HG02938 (cell line): ENCODE measurements around the gene EIF2B5.
A peak's percentile ranks its signal among the peaks of the same experiment; 100 is the strongest.
"Not testable (repeated sequence)": the region's sequence is repeated elsewhere in the genome, so short reads cannot be mapped to it uniquely, and the experiment has no call there.

Source experiments
- ATAC-seq: cut with Tn5 transposase; IDR thresholded peaks from one replicate; pipeline ENCODE4 v1.9.1; 2021; ENCODE audit warnings: mild to moderate bottlenecking, moderate library complexity; ENCODE audit not compliant: unreplicated experiment

Gene EIF2B5

DNA sequence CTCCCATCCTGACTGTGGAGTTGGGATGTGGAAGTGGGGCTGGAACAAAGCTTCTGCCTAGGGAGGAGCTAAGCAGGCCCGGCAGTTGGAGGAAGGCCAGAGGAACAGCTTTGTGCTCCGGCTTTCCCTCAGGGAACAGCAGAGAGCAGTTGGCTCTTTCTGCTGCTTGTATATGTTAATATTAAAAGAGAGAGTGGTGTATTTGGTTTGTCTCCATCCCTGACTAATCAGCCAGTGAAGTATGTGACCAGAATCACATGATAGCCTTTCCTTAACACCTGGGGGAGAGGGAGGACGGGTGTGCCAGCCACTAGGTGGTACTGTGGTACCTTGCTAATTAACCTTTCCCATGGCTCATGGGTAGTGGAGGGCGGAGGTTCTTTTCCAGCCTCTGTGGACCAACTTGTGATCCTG is 10.0 kb downstream of the EIF2B5 start:
- no peak for ATAC-seq

DNA sequence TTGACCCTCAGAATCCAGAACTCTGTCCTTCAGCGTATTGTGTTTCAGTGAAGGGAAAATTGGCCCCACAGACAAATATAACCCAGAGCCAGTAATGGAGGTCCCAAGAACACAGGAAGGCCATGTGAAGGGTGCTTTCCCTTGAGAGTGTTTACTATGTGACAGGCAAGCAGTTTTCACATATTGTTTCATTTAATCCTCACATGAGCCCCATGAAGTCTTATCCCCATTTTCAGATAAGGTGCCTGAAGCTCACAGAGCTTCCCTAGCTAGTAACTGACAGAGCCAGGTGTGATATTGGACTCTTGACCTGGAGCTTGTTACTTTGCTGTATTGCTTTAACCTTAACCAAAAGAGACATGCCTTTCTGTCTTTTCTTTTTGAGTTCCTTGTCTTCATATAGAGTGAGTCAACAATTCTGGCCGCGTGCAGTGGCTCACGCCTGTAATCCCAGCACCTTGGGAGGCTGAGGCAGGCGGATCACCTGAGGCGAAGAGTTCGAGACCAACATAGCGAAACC is 10.7 kb downstream of the EIF2B5 start:
- no peak for ATAC-seq

DNA sequence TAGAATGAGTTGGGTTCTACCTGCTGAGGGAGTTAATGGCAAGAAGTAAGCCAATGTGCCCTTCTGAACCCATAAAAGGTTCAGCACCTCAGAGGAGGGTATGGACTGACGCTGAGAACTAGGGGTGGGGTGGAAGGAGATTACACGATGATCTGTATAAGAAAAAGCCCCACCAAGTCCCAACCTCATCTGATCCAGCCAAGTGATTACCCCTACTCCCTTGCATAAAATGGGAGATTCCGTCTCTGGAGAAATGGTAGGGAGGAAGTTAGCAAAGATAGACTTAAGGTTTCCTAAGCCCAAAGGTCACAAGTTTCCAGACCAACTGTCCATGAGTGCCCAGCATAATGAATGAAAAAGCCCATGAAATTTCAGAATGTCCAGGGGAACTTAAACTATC is 12.9 kb downstream of the EIF2B5 start:
- ATAC-seq, result no peak

DNA sequence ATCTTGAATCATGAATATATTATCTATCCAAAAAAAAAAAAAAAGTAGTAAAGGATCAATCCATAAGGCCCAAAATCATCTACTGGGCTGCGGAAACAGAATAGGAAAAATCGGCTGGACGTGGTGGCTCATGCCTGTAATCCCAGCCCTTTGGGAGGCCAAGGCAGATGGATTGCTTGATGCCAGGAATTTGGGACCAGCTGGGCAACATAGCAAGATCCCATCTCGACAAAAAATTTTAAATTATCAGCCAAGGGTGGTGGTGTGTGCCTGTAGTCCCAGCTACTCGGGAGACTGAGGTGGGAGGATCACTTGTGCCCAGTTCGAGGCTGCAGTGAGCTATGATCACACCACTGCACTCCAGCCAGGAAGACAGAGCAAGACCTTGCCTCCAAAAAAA is 14.0 kb downstream of the EIF2B5 start:
- no peak for ATAC-seq

DNA sequence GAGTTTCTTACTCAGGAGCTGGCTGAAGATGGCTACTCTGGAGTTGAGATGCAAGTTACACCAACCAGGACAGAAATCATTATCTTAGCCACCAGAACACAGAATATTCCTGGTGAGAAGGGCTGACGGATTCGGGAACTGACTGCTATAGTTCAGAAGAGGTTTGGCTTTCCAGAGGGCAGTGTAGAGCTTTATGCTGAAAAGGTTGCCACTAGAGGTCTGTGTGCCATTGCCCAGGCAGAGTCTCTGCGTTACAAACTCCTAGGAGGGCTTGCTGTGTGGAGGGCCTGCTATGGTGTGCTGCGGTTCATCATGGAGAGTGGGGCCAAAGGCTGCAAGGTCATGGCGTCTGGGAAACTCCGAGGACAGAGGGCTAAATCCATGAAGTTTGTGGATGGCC is 14.6 kb downstream of the EIF2B5 start:
- ATAC-seq, result not testable (repeated sequence)

DNA sequence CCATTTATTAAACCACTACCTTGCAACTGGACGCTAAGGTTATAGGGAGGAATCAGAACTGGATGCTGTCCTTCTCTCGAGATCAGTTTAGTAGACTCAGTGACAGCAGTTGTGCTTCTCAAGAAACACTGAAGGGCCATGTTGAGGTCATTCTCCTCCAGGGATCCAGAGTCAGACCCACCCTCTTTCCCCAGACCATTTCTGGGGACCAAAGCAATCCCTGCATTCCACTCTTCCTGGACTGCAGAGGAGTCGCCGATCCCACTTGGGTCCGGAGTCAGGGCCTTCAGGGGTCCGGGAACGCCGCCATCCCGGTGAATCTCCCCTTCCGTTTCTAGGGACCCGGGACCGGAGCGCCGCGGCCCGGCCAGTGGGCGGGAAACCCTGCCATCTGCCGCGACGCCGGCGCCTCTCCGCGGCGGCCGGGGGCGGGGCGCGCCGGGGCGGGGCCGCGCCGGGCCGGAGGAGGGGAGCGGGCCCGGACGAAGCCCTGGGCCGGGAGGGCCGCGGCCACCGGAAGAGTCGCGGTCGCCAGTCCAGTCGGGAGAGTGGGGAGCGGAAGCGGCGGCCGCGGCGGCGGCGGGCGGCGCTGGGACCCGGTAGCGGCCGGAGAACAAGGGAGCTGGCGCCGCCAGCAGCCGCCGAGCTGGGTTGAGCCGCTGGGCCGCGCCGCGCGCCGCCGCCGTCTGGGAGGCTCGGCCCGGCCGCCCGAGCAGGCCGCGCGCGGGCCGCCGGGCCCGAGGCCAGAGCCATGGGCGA is 19.9 kb downstream of the EIF2B5 start, which contains the start of gene DVL3:
DVL3 (plus strand) TSS at position 493 of the 759 bp plus-strand sequence; CDS start at position 752, 259 bp downstream.
- peak; percentile 57 for ATAC-seq

DNA sequence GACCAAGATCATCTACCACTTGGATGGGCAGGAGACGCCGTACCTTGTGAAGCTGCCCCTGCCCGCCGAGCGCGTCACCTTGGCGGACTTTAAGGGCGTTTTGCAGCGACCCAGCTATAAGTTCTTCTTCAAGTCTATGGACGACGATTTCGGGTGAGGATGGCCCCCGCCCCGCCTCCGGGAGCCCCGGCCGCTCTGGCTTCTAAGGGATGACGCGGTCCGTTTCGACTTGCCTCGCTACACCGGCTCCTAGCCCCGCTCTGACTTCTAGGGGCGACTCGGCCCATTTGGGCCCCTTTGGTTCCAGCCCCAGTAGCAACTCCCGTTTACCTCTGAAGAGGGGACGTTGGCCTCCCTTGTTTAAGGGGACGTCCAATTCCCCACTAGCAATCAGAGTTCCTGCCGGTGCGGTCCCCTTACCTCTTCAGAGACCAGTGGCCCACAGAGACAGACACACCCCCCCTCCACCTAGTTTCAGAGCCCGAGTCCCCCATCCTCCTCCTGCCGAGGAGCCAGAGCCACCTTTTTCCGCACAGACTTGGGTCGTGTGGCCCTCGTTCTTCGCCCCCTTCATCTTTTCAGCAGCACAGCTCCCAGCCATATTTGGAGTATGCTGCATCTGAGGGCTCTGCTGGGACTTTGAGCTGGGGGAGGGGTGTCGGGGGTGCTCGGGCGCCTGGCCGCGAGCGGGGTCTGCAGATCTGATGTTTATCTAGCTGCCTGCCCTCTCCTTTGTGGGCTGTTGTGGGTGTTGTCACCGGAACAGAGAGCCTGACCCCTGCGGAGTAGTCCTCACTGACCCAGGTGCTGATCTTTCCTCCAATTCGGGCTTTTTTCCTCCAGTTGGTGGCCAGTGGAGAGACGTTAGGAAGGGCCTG is 20.7 kb downstream of the EIF2B5 start:
- ATAC-seq, result peak; percentile 37

DNA sequence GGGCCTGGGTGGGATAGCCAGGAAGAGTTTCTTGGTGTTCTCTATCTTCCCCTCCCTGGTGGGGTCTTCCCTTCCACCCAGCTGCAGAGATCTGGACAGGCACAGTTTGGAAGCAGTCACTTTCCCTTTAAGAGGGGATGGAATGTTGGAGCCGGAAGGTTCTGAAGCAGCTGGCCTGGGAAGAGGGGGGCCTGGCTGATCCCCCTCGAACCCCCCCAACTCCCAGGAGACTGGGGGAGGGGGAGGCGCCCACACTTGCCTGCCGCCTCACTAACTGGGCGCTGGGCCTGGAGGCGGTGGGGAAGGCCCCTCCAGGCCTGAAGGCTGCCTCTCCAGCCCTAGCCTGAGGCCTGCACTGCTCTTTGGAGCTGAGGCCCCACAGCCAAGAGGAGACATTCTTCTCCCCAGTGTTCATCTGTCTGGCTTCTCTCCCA is 21.4 kb downstream of the EIF2B5 start:
- no peak for ATAC-seq

DNA sequence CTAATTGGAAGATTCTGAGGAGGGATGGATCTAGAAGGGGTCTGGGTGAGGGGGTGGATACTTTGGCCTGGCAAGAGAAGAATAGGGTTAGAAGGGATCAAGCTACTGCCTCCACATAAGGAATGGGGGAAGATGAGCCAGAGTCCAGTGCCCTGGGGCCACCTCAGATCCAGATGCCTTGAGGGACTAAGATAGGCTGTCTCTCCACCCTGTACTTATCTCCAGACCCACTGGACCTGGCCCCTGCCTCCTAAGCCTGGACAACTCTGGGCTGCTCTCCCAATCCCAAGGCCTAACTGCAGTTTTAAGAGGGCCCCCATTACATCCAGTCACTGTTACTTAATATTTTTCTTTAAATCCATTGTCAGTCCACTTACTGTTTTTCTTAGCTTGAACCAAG is 22.0 kb downstream of the EIF2B5 start:
- ATAC-seq, result no peak

DNA sequence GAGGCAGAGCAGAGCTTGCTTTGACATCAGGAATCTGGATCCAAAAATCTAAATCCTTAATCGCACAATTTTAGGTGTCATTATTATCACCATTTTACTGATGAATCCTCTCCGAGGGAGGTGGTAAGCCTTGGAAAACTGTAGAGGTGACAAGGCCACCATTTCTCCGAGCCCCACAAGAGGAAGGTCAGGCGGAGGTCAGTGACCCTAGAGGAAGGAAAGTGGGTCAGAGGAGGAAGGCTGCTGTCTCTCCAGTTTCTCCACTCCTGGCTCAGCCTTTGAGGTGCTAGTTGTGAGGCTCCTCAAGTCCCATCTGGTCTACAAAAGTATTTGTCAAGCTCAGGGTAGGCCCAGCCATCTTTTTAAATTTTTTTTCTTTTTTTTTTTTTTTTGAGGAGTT is 23.2 kb downstream of the EIF2B5 start:
- ATAC-seq, result no peak

DNA sequence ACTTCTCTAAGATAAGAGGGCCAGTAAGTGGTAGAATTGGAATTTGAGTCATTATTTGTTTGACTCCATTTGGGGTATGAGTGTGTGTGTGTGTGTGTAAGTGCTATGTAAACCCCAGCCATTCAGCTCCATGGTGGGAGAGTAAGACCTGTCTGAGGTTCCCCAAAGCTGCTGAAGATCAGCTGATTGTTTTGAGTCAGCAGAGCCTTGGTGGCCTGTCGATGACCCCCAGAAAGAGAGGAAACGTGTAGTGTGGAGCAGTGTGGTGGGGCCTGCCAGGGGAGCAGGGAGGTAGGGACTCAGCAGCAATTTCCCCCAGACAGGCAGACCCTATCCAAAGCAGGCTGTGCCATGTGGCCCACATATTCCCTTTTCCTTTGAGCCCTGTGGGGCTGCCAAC is 25.3 kb downstream of the EIF2B5 start:
- ATAC-seq, result peak; percentile 40

DNA sequence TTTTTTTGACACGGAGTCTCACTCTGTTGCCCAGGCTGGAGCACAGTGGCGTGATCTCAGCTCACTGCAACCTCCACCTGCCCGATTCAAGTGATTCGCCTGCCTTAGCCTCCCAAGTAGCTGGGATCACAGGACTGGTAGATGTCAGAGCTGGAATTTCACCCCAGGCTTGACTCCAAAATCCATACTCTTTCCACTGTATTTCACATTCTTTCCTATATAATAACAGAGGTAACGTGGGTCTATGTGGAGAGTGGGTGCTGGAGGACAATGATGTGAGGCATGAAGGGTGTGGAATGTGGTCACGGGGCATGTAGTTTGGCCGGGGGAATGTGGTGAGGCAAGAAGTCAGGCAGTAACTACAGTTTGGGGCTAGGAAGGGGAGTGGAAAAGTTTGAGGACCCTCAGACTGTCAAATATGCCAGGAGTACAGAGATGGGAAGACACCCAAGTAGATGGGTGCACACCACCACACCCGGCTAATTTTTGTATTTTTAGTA is 27.5 kb downstream of the EIF2B5 start:
- ATAC-seq, result not testable (repeated sequence)

DNA sequence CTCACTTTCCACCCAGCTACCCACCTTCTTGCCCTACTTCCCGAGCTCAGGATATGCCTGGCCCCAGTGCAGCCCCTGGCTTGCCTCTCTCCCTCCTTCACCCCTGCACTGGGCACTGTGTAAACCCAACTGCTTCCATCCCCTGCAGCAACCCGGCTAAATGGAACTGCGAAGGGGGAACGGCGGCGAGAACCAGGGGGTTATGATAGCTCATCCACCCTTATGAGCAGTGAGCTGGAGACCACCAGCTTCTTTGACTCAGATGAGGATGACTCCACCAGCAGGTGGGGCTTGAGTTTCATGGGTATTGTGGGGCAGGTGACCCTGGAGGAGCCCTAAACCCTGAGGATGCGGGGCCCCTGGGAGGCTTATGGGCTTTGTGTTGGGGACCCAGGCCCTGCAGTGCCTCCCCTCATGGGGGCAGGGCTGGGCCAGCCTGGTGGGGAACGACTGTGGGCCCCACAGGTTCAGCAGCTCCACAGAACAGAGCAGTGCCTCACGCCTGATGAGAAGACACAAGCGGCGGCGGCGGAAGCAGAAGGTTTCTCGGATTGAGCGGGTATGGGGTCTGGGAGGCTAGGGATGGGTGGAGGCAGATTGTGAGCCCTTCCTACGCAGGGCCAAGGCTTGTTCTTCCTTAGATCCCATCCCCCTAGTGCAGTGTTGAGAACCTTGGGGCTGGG is 29.6 kb downstream of the EIF2B5 start:
- no peak for ATAC-seq

DNA sequence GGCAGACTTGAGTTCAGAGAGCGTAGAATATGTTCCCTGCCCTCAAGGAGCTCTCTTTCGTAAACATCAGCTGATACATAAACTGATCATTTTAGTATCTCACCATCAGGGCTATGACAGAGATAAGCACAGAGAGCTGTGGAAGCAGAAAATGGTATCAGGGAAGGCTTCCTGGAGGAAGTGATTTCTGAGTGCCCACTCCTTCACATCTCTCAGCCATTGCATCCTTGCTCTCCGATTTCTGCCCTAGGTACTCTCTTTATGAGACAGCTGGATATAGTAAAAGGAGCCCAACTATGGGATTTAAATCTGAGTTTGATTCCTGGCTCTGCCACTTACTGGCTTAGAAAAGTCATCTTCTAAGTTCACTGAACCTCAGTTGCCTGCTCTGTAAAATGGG is 30.4 kb downstream of the EIF2B5 start:
- no peak for ATAC-seq

DNA sequence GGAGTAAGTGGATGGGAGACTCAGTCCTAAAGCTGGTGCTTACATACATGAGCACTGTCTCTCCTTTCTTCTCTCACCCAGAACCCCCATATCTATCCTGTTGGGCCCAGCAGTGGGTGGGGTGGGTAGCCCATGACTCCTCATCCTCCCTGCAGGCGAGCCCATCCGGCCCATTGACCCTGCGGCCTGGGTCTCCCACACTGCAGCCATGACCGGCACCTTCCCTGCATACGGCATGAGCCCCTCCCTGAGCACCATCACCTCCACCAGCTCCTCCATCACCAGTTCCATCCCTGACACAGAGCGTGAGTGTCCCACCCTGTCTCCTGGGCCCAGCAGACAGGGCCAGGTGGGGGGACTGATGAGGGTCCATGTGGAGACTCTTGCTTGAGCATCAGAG is 31.5 kb downstream of the EIF2B5 start:
- ATAC-seq, result no peak

DNA sequence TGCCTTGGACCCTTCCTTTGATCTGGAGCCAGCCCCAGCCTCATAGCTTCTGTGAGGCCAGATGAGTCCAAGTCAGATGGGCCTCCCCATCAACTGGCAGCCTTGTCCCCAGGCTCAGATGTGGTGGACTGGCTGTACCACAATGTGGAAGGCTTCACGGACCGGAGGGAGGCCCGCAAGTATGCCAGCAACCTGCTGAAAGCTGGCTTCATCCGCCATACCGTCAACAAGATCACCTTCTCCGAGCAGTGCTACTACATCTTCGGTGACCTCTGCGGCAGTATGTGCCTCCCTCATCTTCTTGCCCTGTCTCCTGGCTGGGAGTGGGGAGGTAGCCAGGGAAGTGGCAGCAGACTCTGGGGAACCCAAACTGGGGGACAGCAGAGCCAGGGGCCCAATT is 32.6 kb downstream of the EIF2B5 start:
- ATAC-seq, result no peak

DNA sequence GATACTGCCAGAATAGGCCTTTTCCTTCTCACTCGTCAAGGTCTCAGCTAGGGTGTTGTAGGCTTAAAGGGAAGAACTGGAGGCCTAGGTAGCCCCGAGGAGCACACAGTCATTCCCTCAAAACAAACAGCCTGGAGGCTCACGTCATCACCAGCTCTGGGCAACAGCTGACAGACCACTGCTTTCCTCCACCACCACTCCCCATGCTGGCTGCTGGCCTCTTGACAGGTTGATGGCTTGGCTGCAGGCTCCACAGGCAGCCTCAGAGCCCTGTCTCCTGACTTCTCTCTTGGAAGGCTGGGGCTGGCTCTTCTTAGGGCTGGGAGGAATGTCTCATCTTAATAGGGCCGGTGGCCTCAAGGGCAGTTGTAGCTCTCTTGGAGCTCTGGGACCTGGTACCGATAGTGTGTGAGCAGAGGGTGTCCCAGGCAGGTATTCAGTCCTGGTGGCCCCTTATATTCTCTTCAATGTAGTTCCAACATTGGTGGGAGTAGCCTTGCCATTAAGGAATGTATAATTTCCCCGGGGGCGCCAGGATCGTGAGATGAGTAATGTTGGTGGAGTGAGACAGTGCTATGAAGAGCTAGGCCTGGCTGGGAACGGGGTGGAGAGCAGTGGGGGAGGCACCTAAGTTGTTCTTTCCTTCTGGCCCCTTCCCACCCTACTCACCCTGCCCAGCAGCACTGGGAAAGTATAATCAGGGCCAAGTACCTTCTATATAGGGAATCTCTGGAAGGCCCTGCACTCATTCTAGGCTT is 33.4 kb downstream of the EIF2B5 start:
- no peak for ATAC-seq

DNA sequence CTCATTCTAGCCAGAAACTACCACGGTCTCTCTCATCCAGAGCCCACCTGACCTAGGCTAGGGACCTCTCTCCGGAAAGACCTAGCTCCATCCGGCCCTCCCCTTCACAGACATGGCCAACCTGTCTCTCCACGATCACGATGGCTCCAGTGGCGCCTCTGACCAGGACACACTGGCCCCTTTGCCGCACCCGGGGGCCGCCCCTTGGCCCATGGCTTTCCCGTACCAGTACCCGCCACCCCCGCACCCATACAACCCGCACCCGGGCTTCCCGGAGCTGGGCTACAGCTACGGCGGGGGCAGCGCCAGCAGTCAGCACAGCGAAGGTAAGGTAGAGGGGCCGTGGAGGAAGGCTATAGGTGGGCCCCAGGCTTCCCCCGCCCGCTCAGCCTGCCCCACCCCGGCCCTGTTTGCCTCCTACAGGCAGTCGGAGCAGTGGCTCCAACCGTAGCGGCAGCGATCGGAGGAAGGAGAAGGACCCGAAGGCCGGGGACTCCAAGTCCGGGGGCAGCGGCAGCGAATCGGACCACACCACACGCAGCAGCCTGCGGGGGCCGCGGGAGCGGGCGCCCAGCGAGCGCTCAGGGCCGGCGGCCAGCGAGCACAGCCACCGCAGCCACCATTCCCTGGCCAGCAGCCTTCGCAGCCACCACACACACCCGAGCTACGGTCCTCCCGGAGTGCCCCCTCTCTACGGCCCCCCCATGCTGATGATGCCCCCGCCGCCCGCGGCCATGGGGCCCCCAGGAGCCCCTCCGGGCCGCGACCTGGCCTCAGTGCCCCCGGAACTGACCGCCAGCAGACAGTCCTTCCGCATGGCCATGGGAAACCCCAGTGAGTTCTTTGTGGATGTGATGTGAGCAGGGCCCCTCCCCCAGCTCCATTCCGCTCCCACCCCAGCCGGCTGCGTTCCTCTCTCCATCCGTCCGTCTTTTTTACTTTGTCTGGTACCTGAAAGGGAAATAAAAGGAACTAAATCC is 35.0 kb downstream of the EIF2B5 start:
- no peak for ATAC-seq

DNA sequence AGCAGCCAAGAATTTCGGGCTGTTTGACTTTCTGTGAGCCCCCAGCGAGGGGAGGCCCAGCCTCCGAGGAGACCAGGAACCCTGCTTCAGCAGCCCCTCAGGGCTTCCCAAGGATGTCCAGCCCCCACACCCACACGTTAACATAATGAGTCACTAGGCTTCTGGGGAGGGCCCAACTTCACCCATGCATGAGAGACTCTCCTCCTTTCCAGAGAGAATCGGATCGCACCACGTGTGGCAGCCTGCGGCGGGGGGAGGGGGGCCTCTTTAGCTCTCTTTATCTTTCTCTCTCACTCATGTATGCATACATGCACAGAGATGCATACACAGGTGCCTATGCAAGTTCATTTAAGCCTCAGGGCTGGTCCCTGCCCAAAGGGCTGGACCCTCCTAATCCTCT is 36.4 kb downstream of the EIF2B5 start:
- no peak for ATAC-seq
